ENCODE data around the gene EYS.

EYS gene

DNA sequence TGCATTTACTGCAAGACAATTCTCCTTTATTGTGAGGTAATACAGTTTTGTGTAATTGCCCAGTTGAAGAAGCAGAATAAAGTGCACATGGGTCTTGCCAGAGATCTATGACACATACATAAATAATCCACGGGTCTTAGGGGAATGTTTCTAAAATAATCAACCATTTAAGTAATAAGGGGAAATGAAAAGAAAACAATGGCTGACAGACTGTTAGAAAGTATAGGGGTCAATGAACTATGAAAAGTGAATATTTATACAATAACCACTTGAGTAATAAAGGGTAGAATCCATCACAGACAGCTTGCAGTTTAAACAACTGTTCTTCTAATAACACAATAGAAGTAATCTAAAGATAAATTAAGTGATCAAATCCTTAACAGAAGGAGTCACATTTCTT lies 477.2 kb downstream of the EYS start:
- DNase-seq (ENCODE audit: low read depth in 2 of 2), result no peak

DNA sequence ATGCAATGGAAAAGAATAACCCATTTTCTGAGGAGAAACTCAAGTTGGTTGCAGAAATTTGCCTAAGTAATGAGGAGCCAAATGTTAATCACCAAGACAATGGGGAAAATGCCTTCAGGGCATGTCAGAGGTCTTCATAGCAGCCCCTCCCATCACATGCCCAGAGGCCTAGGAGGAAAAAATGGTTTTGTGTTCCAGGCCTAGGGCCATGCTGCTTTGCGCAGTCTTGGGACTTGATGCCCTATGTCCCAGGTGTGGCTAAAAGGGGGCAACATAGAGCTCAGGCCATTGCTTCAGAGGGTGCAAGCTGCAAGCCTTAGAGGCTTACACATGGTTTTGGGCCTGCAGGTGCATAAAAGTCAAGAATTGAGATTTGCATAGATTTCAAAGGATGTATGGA lies 485.9 kb downstream of the EYS start:
- DNase-seq (ENCODE audit: low read depth in 2 of 2), result no peak

DNA sequence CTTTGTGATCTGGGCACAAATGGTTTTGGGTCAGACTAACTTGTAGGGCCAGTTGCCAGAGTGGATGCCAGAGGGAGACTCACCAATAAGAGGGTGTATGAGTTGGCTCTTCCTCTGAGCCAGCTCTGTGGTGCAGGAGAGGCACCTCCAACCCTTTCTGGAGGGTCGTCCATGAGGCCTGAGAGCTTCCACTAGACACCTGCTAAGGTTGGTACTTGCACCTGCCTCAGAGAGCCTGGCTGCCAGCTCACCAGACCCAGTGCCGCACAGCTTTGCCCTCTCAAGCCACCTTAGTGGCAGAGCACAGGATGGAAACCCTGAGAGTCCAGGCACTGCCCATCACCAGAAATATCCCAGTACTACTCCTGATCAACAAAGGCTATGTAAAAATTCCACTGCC lies 504.3 kb downstream of the EYS start:
- no peak for DNase-seq (ENCODE audit: low read depth in 2 of 2)

- no peak for DNase-seq (ENCODE audit: low read depth in 2 of 2)
Observed at GRCh38 chr6:65199683-65200082, 507.3 kb downstream of the EYS start.

- DNase-seq (ENCODE audit: low read depth in 2 of 2), result no peak
Observed at GRCh38 chr6:65199121-65199520, 507.9 kb downstream of the EYS start.

- DNase-seq (ENCODE audit: low read depth in 2 of 2), result no peak
Observed at GRCh38 chr6:65191471-65191870, 515.6 kb downstream of the EYS start.

GRCh38 chr6:65189236-65189881 lies 517.7 kb downstream of the EYS start:
- no peak for DNase-seq (ENCODE audit: low read depth in 2 of 2)

GRCh38 chr6:65186826-65187225 lies 520.2 kb downstream of the EYS start:
- no peak for DNase-seq (ENCODE audit: low read depth in 2 of 2)

- no peak for DNase-seq (ENCODE audit: low read depth in 2 of 2)
Observed at GRCh38 chr6:65182681-65183080, 524.3 kb downstream of the EYS start.

GRCh38 chr6:65170273-65170672 lies 536.8 kb downstream of the EYS start:
- DNase-seq (ENCODE audit: low read depth in 2 of 2), result no peak

DNA sequence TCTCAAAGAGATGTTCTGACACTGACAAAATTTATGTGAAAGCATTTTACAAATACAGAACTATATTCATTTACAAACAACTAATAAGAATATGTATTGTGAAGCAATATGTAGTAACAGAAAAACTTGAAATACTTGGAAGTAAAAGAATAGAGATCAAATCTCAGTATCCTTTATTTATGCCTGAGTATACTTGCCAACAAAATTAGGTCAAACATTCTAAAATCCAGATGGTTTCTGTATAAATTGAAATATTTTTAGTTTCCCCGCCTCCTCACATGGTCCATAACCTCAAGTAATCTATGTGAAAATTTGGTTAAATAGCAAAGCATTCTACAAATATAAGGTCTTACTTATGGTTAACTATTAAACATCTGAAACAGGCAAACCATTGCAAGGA lies 545.4 kb downstream of the EYS start:
- no peak for DNase-seq (ENCODE audit: low read depth in 2 of 2)

- no peak for DNase-seq (ENCODE audit: low read depth in 2 of 2)
Observed at GRCh38 chr6:65157025-65157424, 550.0 kb downstream of the EYS start.

DNA sequence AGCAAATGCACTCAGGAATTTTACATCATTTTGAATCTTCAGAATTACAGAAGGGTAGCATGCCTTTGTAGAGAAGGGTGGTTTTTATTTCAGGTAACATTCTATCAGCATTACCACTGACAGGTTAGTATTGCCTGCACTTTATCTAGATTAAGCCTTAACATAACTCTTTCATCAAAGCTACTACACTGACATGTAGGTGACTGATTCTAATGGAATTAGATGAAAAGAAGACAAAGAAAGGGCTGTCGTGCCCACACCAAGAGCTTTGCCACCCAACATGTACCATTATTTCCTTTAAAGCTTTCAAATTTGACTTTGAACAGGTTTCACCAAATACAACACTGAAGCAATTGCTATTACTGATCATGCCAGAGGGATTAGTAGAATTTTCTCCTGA lies 551.9 kb downstream of the EYS start:
- DNase-seq (ENCODE audit: low read depth in 2 of 2), result no peak

GRCh38 chr6:65149841-65150240 lies 557.2 kb downstream of the EYS start:
- DNase-seq (ENCODE audit: low read depth in 2 of 2), result no peak

DNA sequence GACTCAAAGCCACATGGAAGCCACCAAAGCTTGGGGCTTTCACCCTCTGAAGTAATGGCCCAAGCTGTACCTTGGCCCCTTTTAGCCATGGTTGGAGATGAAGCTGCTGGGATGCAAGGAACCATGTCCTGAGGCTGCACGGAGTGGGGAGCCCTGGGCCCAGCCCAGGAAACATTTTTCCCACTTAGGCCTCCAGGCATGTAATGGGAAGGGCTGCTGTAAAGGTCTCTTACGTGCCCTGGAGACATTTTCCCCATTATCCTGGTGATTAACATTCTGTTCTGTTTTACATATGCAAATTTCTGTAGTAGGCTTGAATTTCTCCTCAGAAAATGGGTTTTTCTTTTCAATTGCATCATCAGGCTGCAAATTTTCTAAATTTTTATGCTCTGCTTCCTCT lies 558.2 kb downstream of the EYS start:
- DNase-seq (ENCODE audit: low read depth in 2 of 2), result no peak

- no peak for DNase-seq (ENCODE audit: low read depth in 2 of 2)
Observed at GRCh38 chr6:65135567-65135966, 571.5 kb downstream of the EYS start.

DNA sequence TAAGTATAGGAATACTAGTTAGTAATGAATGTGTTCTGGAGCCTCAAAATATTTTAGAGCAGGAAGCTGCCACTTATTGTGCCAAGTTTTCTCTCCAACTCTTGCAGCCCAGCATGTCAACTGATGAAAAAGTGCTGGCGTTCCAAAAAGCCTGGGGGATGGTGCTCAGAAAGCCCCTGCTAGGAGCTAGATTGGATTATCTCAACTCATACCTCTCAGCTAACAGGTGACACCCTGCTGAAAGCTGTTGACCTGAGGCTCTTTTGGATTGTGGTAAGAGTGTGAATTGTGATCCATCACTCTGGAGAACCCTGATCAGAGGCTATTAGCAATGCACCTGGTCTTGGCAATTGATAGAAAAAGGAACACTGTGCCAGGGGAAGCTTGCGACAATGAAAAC lies 580.4 kb downstream of the EYS start:
- DNase-seq (ENCODE audit: low read depth in 2 of 2), result no peak

DNA sequence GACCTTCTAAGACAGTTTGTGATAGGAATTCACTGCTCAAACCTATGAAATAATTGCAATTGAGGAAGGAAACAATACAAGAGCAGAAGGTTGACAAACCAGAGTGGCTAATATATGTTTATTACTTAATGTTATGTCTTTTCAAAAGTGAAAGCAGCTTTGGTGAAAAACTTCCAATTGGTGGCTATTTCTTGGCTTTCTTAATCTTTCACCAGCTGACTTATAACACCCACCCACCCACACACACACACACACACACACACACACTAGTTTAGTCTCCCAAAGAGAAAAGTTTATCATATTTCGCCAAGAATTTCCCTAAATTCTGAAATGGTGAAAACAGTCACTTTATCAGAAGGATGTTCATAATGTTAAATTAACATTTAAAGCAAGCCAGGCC lies 583.5 kb downstream of the EYS start:
- no peak for DNase-seq (ENCODE audit: low read depth in 2 of 2)

DNA sequence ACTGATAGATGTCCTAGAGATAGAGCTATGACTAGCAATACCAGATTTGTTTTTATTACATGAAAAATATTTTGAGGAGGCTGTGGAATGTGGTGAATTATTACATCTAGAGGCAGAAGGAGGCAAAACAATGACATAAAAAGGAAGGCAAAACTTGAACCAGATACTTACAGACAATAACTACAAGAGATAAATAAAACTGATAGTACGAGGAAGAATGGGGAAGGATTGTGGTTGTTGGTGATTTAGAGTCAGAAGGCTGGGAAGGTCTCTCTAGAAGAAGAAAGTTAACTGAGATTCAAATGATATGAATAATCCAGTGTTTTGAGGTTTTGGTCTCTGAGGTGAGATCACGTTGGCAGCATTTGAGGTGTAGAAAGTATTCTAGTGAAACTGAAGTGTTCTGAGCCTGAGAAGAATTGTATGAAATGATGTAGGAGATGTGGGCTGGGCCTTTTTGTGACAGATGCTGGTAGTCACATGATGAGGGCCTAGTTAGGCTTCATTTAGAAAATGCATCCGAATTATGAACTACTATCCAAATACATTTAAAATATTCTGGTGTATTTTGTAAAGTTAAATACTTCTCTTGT lies 589.1 kb downstream of the EYS start:
- no peak for DNase-seq (ENCODE audit: low read depth in 2 of 2)

DNA sequence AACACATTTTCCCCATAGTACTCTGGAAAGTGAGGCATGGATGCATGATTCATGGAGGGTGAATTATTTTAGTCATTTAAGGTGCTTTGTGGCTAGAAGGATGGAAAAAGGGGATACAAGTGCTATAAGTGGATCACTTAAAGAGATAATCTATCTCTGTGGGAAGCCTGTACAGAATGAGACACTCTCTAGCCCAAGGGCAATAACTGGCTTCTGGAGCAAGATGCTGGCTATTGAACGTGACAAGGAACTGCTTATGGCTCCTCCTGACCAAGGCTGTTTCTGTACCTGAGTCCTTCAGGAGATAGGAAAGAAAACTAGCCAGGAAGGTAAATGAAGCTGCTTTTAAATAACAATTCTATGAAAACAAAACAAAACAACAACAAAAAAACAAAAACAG lies 590.7 kb downstream of the EYS start:
- no peak for DNase-seq (ENCODE audit: low read depth in 2 of 2)

DNA sequence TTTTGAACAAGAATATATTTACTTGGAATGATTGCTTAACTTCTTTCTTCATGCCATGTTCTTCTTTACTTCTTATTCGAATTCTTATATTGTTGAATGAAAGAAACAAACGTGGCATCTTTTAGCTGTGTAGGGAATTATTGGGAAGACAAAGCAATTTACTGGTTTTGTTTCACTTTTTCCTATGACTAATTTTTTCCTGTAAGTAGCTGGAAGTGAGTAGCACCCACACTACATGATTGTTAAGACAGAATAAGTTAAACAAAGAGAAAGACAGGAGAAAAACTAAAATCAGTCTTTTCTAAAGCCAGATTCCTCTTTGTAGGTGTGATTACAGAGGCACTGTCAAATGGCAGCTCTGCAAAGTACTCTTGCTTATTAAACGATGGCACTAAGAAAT lies 593.4 kb downstream of the EYS start:
- no peak for DNase-seq (ENCODE audit: low read depth in 2 of 2)

GRCh38 chr6:65112435-65112834 lies 594.6 kb downstream of the EYS start:
- DNase-seq (ENCODE audit: low read depth in 2 of 2), result no peak

- DNase-seq (ENCODE audit: low read depth in 2 of 2), result no peak
Observed at GRCh38 chr6:65110031-65110430, 597.0 kb downstream of the EYS start.

GRCh38 chr6:65098349-65098748 lies 608.7 kb downstream of the EYS start:
- no peak for DNase-seq (ENCODE audit: low read depth in 2 of 2)
